Cardiac muscle cell (in vitro differentiated cells and primary cell): ENCODE measurements around the gene LPAR5. TPM values are rescaled to one million over a fixed set of nuclear protein-coding genes. Genes with fewer than 3 reads are reported as not detected.

Experiments
- DNase-seq, 2 donors: peaks; one replicate each; pipeline versions ENCODE4 v3.0.0 to v3.0.0-alpha.2; 2010 to 2017; ENCODE audit warnings: low read depth in 1 of 2, low spot score in 1 of 2
- H3K27ac ChIP-seq: fragments of 200-600 bp; sonication (generic); 2 replicates; pipeline ENCODE4 v1.5.1; 2016
- H3K27me3 ChIP-seq: fragments of 200-600 bp; sonication (generic); 2 replicates; pipeline ENCODE4 v1.6.0; 2016; ENCODE audit warnings: control low read depth
- H3K36me3 ChIP-seq: fragments of 200-600 bp; sonication (generic); 2 replicates; pipeline ENCODE4 v1.5.1; 2016; ENCODE audit warnings: control low read depth
- H3K4me1 ChIP-seq: fragments of 200-600 bp; sonication (generic); 2 replicates; pipeline ENCODE4 v1.8.1; 2017; ENCODE audit warnings: low read depth, mild to moderate bottlenecking, mixed run types
- H3K4me3 ChIP-seq: fragments of 200-600 bp; sonication (generic); 2 replicates; pipeline ENCODE4 v1.5.1; 2016; ENCODE audit warnings: mild to moderate bottlenecking
- H3K9me3 ChIP-seq: fragments of 200-600 bp; sonication (generic); 2 replicates; pipeline ENCODE4 v1.5.1; 2017; ENCODE audit warnings: low read depth, mild to moderate bottlenecking, control low read depth
- CTCF ChIP-seq: IDR thresholded peaks from 2 replicates; pipeline ENCODE4 v1.5.1; 2012; ENCODE audit warnings: low read depth, mild to moderate bottlenecking, low read length
- polyA plus RNA-seq: library from polyadenylated mRNA; unstranded; fragments of >200 nt; fragmentation: Nextera tagmentation; extraction: Ambion mirVana; gene quantifications from 2 replicates; pipeline ENCODE4 v1.2.1, GENCODE V29; 2016
- total RNA-seq: library from RNA; depleted of rRNA; stranded (reverse); fragments of >200 nt; gene quantifications from 2 replicates; pipeline ENCODE4 v1.2.3, GENCODE V29; 2016

LPAR5 gene
- total and polyA plus RNA-seq, 2 experiments from 2014 or later = 0.71 to 0.78 TPM

GRCh38 chr12:6618483-6619225 is 17.1 kb downstream of the LPAR5 start:
- no peak for DNase-seq
- H3K4me1 ChIP-seq = peaks cover 2% of the 10 kb centered on the region
- no peaks in the 10 kb centered on the region for H3K36me3 ChIP-seq
- TF ChIP-seq CTCF = no peak
- H3K27ac ChIP-seq = no peak overlapping the region
- H3K27me3 ChIP-seq = peaks cover 11% of the 10 kb centered on the region
- H3K9me3 ChIP-seq = no peaks in the 10 kb centered on the region
- no peak overlapping the region for H3K4me3 ChIP-seq

GRCh38 chr12:6615802-6616201 is 20.0 kb downstream of the LPAR5 start:
- peak overlapping the region; percentile 65 for H3K27ac ChIP-seq
- TF ChIP-seq CTCF = no peak
- no peak for DNase-seq

GRCh38 chr12:6614513-6615172 is 21.1 kb downstream of the LPAR5 start:
- DNase-seq = no peak
- TF ChIP-seq CTCF = peak; percentile 4
- no peaks in the 10 kb centered on the region for H3K36me3 ChIP-seq
- H3K9me3 ChIP-seq = no peaks in the 10 kb centered on the region
- peak overlapping the region; percentile 88 for H3K27ac ChIP-seq
- peaks cover 33% of the 10 kb centered on the region for H3K4me1 ChIP-seq
- no peak overlapping the region for H3K4me3 ChIP-seq
- H3K27me3 ChIP-seq = peaks cover 1% of the 10 kb centered on the region

More at GRCh38 chr12:6615802-6616201, 20.0 kb downstream of the LPAR5 start:
- no peaks in the 10 kb centered on the region for H3K36me3 ChIP-seq
- H3K4me1 ChIP-seq = peaks cover 30% of the 10 kb centered on the region
- no peak overlapping the region for H3K4me3 ChIP-seq
- no peaks in the 10 kb centered on the region for H3K9me3 ChIP-seq
- H3K27me3 ChIP-seq = peaks cover 11% of the 10 kb centered on the region

- Histone ChIP-seq H3K4me1 (peaks cover 33% of the 10 kb centered on the region), H3K27me3 (no peaks in the 10 kb centered on the region), H3K36me3 (no peaks in the 10 kb centered on the region), H3K9me3 (no peaks in the 10 kb centered on the region), H3K4me3 (no peak overlapping the region), H3K27ac (peak overlapping the region; percentile 88)
- peak; percentile 96 to 99 for DNase-seq
- peak; percentile 13 for TF ChIP-seq CTCF
These were observed 21.8 kb downstream of the LPAR5 start for GRCh38 chr12:6613776-6614512.

- Histone ChIP-seq H3K36me3 (no peaks in the 10 kb centered on the region), H3K9me3 (no peaks in the 10 kb centered on the region), H3K4me1 (peaks cover 33% of the 10 kb centered on the region), H3K4me3 (no peak overlapping the region), H3K27me3 (no peaks in the 10 kb centered on the region), H3K27ac (peak overlapping the region; percentile 88)
- DNase-seq = peak; percentile 60 to 84
- TF ChIP-seq CTCF = no peak
These were observed 22.6 kb downstream of the LPAR5 start for GRCh38 chr12:6613015-6613775.
